Stomach (tissue), 19 donors: ENCODE results near the gene HIF1A. TPM values are rescaled to one million over a fixed set of nuclear protein-coding genes. Genes with fewer than 3 reads are reported as not detected.

Source experiments
- DNase-seq, 2 donors: peaks; one replicate each; pipeline versions ENCODE4 v3.0.0 to v3.0.0-alpha.2; 2013 to 2019
- H3K27ac ChIP-seq, 5 donors: fragments of 200-600 bp in 4 of 5; sonication (generic) in 4 of 5; one replicate each; pipeline ENCODE4 v1.5.1; 2013 to 2019; ENCODE audit warnings: mild to moderate bottlenecking in 1 of 5, moderate library complexity in 1 of 5
- H3K27me3 ChIP-seq, 3 donors: fragments of 200-600 bp; sonication (generic); one replicate each; pipeline ENCODE4 v1.5.1; 2017 to 2019; ENCODE audit warnings: mixed run types in 1 of 3
- H3K36me3 ChIP-seq, 4 donors: fragments of 200-600 bp; sonication (generic); 1 replicate in 3 of 4; 2 replicates in 1 of 4; pipeline ENCODE4 v1.5.1; 2016 to 2019
- H3K4me1 ChIP-seq, 4 donors: fragments of 200-600 bp; sonication (generic); one replicate each; pipeline ENCODE4 v1.5.1; 2016 to 2019
- H3K4me3 ChIP-seq, 4 donors: fragments of 200-600 bp; sonication (generic) in 3 of 4; one replicate each; pipeline ENCODE4 v1.5.1; 2016 to 2019; ENCODE audit warnings: mild to moderate bottlenecking in 1 of 4
- H3K9me3 ChIP-seq, 4 donors: fragments of 200-600 bp; sonication (generic); one replicate each; pipeline ENCODE4 v1.5.1; 2016 to 2019
- CTCF ChIP-seq, 7 experiments: fragments of 450-650 bp in 4 of 7; fragments of 200-600 bp in 3 of 7; sonication (generic) in 3 of 7; IDR thresholded peaks; one replicate each; pipeline ENCODE4 v1.5.1; 2016 to 2019; ENCODE audit warnings: antibody characterized with exemption in 7 of 7, control low read depth in 2 of 7, mild to moderate bottlenecking in 1 of 7
- EP300 ChIP-seq: sonication (generic); formaldehyde crosslinking; IDR thresholded peaks from one replicate; pipeline ENCODE4 v1.6.1; 2017; ENCODE audit warnings: antibody characterized with exemption
- POLR2A ChIP-seq, 4 donors: fragments of 450-650 bp; IDR thresholded peaks; one replicate each; pipeline ENCODE4 v1.6.1; 2016; ENCODE audit warnings: antibody characterized with exemption in 4 of 4, control low read depth in 2 of 4, mild to moderate bottlenecking in 1 of 4, moderate library complexity in 1 of 4
- POLR2AphosphoS5 ChIP-seq, 3 donors: sonication (generic); formaldehyde crosslinking; IDR thresholded peaks; one replicate each; pipeline ENCODE4 v1.6.1; 2016; ENCODE audit warnings: antibody characterized with exemption in 3 of 3
- WGBS, 5 donors: extraction: QIAGEN DNeasy Blood & Tissue Kit in 3 of 5; methylation state at CpG; one replicate each; pipeline versions ENCODE4 v1.1.5 to v1.1.7; 2013 to 2018; 5-methylcytosine and 5-hydroxymethylcytosine counted together
- intact Hi-C: fragments of 100-400 bp; cut with DNase I; formaldehyde crosslinking; loops from one replicate; pipeline ENCODE4 v1.15.1; 2023; ENCODE audit warnings: low total_unique reads
- long read RNA-seq, 10 donors: transcript quantifications; one replicate each; lab custom pipeline, GENCODE V29; 2026
- polyA plus RNA-seq, 3 donors: library from polyadenylated mRNA; stranded (reverse); fragments of 200-250 nt; gene quantifications; one replicate each; pipeline ENCODE4 v1.2.3, GENCODE V29; 2013
- total RNA-seq, 5 donors: library from RNA; depleted of rRNA; stranded (reverse); fragments of >200 nt; gene quantifications; one replicate each; pipeline versions ENCODE4 v1.1.0 to v1.2.3, GENCODE V29; 2014 to 2016
- donor health status: healthy with polysubstance abuse.
- donor health status: Bipolar disorder and iron deficiency.
- donor health status: healthy.

The HIF1A gene
- total RNA-seq (100 to 1,000 TPM in 4 of 5 donors, 10 to 100 TPM in 1; 26.4 to 192 (median 125) TPM), polyA plus RNA-seq (10 to 100 TPM; 31.8 to 54.2 (median 40.3) TPM)
- long read RNA-seq, donor 1, partial matches to known transcripts, result 23 of 26 reads
- long read RNA-seq, donor 1, other reads (novel, unspliced or antisense), result 0 of 26 reads
- long read RNA-seq, donor 2, partial matches to known transcripts, result 0 of 6 reads
- long read RNA-seq, donor 2, other reads (novel, unspliced or antisense), result 0 of 6 reads
- long read RNA-seq, donor 3, partial matches to known transcripts, result 0 of 3 reads
- long read RNA-seq, donor 3, other reads (novel, unspliced or antisense), result 0 of 3 reads
- long read RNA-seq, donor 4, result 0 reads
- long read RNA-seq, donor 5, partial matches to known transcripts, result 24 of 30 reads
- long read RNA-seq, donor 5, other reads (novel, unspliced or antisense), result 0 of 30 reads
- long read RNA-seq, donor 6, transcript HIF1A-202 (15 exons, 3,919 nt), result major isoform, 5 of 18 reads
- long read RNA-seq, donor 6, partial matches to known transcripts, result 7 of 18 reads
- long read RNA-seq, donor 6, other reads (novel, unspliced or antisense), result 0 of 18 reads
- long read RNA-seq, donor 7, partial matches to known transcripts, result 23 of 26 reads
- long read RNA-seq, donor 7, other reads (novel, unspliced or antisense), result 0 of 26 reads
- long read RNA-seq, donor 8, partial matches to known transcripts, result 0 of 4 reads
- long read RNA-seq, donor 8, other reads (novel, unspliced or antisense), result 0 of 4 reads
- long read RNA-seq, donor 9, partial matches to known transcripts, result 33 of 36 reads
- long read RNA-seq, donor 9, other reads (novel, unspliced or antisense), result 0 of 36 reads
- long read RNA-seq, donor 10, partial matches to known transcripts, result 0 of 3 reads
- long read RNA-seq, donor 10, other reads (novel, unspliced or antisense), result 0 of 3 reads

GRCh38 chr14:61694830-61695694 lies at the start of gene HIF1A:
Gene HIF1A, plus strand, starts transcription at chr14:61695513. Its CDS starts 292 bp downstream, at chr14:61695805.
- Histone ChIP-seq H3K27me3 (no peaks in the 10 kb centered on the region), H3K27ac (peak within 1 kb of the TSS; percentile 93 to 99 (median 97)), H3K9me3 (no peaks in the 10 kb centered on the region), H3K4me3 (peak within 1 kb of the TSS; percentile 81 to 96 (median 86)), H3K4me1 (peaks cover 4 to 40% (median 22%) of the 10 kb centered on the region in 4 donors), H3K36me3 (no peaks in the 10 kb centered on the region)
- peak; percentile 97 to 100 for DNase-seq
- 1 to 2% (median 1%) methylated on average over 27 to 66 of the region's 68 CpGs for whole genome bisulfite sequencing, 5 donors
- TF ChIP-seq POLR2AphosphoS5 (IDR thresholded peaks at IDR 0.05) (peak; percentile 88 to 98 (median 97)), EP300 (no peak), CTCF (IDR thresholded peaks at IDR 0.05) (no peak), POLR2A (IDR thresholded peaks at IDR 0.05) (peak in 2 of 4 donors; percentile 77 to 87)
- intact Hi-C loops, result no loop called here

GRCh38 chr14:61646366-61647116 lies 48.8 kb upstream of the HIF1A start:
- H3K9me3 ChIP-seq, result no peaks in the 10 kb centered on the region
- no peak overlapping the region for H3K4me3 ChIP-seq
- WGBS, 5 donors, result 68 to 74% (median 73%) methylated on average over 5 of the region's 5 CpGs
- H3K36me3 ChIP-seq, result no peaks in the 10 kb centered on the region
- DNase-seq, result no peak
- no peaks in the 10 kb centered on the region for H3K27me3 ChIP-seq
- no peaks in the 10 kb centered on the region for H3K4me1 ChIP-seq
- TF ChIP-seq POLR2A (IDR thresholded peaks at IDR 0.05), result no peak
- no peak for TF ChIP-seq POLR2AphosphoS5 (IDR thresholded peaks at IDR 0.05)
- TF ChIP-seq EP300, result no peak
- TF ChIP-seq CTCF (IDR thresholded peaks at IDR 0.05), result no peak
- H3K27ac ChIP-seq, result no peak overlapping the region
- intact Hi-C loops, result no loop called here

GRCh38 chr14:61647704-61648103 lies 47.6 kb upstream of the HIF1A start:
- 78 to 88% (median 83%) methylated on average over 5 of the region's 5 CpGs for WGBS, 5 donors
- Histone ChIP-seq H3K27ac (no peak overlapping the region), H3K4me3 (no peak overlapping the region), H3K9me3 (no peaks in the 10 kb centered on the region), H3K36me3 (no peaks in the 10 kb centered on the region), H3K27me3 (no peaks in the 10 kb centered on the region), H3K4me1 (no peaks in the 10 kb centered on the region)
- no peak for TF ChIP-seq EP300
- no peak for TF ChIP-seq POLR2AphosphoS5 (IDR thresholded peaks at IDR 0.05)
- no peak for TF ChIP-seq POLR2A (IDR thresholded peaks at IDR 0.05)
- TF ChIP-seq CTCF (IDR thresholded peaks at IDR 0.05), result no peak
- intact Hi-C loops, result no loop called here
- DNase-seq, result no peak
